A673 (cell line): ENCODE data around the gene TMEM109.

ENCODE experiments used
- EZH2 ChIP-seq: fragments of 200-600 bp; sonication (generic); IDR thresholded peaks from 2 replicates; pipeline ENCODE4 v1.6.1; 2017; ENCODE audit warnings: borderline replicate concordance, low read depth, mild to moderate bottlenecking, mixed read lengths, antibody characterized with exemption, low read length; ENCODE audit not compliant: poor library complexity, severe bottlenecking
- TF ChIP-seq, protein P1 (sequence below): fragments of 300-800, 200-600 bp; sonication (generic); conservative IDR thresholded peaks from 2 replicates; pipeline ENCODE4 v1.5.1; 2017; ENCODE audit warnings: low read depth, mild to moderate bottlenecking, antibody characterized with exemption, low read length, moderate library complexity, mixed read lengths

DNA sequence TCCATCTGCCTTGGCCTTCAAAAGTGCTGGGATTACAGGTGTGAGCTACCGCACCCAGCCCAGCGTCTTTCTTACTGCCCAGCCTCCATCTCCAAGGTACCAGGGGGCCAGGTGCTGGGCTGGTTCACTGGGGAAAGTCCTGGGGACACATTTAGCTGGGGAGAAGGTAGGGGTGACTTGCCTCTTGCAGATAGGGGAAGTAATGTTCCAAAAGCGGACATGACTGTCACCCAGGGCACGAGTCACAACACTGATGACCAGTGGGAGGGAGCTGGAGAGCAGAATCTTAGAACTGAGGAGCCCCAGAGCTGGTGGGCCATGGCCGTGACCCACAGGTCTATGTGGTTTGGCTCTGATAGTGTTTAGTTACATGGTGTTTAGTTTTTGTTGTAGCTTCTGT is 40.5 kb downstream of the TMEM109 start:
- TF ChIP-seq, protein P1, sequence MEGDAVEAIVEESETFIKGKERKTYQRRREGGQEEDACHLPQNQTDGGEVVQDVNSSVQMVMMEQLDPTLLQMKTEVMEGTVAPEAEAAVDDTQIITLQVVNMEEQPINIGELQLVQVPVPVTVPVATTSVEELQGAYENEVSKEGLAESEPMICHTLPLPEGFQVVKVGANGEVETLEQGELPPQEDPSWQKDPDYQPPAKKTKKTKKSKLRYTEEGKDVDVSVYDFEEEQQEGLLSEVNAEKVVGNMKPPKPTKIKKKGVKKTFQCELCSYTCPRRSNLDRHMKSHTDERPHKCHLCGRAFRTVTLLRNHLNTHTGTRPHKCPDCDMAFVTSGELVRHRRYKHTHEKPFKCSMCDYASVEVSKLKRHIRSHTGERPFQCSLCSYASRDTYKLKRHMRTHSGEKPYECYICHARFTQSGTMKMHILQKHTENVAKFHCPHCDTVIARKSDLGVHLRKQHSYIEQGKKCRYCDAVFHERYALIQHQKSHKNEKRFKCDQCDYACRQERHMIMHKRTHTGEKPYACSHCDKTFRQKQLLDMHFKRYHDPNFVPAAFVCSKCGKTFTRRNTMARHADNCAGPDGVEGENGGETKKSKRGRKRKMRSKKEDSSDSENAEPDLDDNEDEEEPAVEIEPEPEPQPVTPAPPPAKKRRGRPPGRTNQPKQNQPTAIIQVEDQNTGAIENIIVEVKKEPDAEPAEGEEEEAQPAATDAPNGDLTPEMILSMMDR, result no peak
- TF ChIP-seq EZH2, result no peak
